ENCODE data around the gene JPH2.

The JPH2 gene

DNA sequence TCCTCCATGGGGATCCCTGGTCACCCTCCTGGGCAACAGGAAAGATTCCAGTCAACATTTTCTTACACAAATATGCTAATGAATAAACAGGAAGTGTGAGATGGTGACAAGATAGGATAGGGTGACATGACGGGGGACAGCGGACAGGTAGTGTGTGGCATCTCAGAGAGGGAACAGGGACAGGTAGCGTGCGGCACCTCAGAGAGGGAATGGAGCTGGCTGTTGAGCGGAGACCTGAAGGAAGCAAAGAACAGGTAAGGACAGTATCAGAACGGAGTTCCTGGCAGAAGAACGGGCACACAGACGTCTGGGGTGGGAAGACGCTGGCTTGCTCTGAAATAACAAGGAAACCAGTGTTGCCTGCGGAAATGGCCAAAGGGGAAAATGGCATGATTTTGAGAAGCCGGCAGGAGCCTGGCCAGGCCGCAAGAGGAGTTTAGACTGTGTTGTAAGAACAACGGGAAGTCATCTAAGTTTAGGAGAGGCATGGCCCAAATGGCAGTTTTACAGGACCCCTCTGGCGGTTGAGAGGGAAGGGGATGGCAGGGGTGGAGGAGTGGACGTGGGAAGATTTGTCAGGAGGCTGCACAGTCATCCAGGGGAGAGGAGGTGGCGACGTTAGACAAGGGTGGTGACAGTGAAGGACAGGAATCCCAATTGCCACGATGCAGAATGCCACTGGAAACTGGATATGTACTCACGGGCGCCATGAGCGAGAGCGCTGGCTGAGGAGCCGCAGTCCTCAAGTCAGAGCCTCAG lies 111.6 kb downstream of the JPH2 start:
- DNase-seq (ENCODE audit: low read depth) = no peak

DNA sequence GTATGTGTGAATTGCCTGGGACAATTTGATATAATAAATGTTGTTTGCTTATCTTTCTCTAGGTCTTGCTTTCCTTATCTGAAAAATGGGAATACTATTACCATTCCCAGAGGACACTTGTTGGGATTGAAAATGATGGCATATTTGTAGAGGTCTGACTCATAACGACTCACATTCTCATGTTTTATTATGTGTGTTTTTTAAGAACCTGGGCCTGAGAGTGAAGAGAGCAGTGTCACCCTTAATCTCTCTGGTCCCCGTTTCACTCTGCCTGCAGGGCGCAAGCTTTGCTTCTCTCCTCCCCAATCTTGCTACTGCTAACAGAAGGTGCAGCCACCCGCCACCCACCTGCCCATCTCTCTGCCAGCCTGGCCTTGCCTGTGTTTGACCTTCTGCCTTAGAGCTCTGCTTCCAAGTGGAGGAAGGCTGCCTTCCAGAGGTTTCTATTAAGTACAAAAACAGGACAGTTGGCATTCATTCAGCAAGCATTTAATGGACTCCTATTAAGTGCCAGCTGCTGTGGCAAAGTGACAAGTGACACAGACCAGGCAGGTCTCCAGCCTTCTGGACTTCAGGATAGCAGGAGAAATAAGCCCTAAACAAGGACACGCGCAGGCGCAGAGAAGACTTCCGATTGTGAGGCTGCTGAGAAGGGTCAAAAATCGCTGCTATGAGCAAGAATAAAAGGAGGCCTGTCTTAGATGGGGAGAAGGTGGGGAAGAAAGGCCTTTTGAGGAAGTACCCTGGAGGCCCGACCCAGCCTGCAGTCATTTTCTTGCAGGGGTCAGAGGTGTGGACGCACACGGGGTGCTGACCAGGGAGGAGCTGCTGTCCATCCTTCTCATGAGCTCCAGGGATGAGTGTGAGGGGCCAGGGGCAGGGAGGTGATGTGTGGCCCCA lies 112.5 kb downstream of the JPH2 start:
- DNase-seq (ENCODE audit: low read depth) = no peak

DNA sequence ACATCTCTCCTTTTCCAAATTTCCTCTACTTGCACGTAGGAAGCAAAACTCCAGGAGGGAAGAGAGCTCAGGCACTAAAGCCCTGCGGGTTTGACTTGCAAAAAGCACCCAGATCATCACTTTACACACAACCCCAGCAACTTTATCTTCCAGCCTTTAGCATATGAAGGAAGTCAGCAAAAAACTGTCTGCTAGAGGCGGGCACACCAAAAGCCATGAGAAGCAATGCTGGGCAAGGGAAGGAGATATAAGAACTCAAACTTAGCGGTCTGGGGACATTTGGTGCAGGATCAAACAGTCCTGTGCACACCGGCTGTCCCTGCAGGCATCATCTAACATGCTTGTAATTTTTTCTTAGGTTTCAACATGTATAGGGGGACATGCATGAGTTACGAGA lies 113.3 kb downstream of the JPH2 start:
- DNase-seq (ENCODE audit: low read depth) = no peak

DNA sequence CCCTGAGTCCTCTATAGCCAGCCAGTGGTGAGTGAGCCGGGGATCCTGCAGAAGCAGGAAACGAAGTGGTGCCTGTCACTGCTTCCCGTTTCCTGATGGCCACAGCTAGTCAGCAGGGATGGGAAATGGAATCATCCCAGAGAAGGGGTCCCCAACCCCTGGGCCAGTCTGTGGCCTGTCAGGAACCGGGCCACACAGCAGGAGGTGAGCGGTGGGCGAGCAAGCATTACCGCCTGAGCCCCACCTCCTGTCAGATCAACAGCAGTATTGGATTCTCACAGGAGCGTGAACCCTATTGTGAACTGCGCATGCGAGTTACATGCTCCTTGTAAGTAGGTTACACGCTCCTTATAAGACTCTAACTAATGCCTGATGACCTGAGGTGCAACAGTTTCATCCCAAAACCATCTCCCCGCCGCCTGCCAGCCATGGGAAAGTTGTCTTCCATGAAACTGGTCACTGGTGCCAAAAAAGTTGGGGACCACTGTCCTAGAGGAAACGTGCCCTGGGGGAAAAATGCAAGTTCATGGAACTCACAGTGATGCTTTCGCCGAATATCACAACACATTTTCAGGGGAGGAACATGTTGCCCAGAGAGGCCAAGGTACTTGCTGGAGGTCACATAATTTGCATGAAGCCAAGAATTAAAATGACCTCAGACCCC lies 113.8 kb downstream of the JPH2 start:
- no peak for DNase-seq (ENCODE audit: low read depth)

DNA sequence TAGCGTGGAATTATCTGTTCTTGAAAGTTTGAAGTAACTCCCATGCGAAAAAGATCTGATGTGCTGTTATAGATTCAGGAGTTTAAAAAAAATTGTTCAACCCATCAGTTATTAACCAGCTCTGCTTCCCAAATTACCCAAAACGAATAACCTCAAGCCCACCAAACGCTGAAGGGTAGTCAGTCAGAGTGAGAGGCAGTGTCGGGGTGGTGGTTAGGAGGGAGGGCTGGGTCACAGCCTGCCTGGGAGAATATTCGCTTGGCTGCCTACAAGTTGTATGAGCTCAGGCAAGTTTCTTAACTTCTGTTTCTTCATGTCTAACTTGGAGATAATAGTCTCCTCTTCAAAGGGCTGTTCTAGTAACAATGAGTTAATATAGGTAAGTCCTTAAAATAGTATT lies 114.6 kb downstream of the JPH2 start:
- no peak for DNase-seq (ENCODE audit: low read depth)

DNA sequence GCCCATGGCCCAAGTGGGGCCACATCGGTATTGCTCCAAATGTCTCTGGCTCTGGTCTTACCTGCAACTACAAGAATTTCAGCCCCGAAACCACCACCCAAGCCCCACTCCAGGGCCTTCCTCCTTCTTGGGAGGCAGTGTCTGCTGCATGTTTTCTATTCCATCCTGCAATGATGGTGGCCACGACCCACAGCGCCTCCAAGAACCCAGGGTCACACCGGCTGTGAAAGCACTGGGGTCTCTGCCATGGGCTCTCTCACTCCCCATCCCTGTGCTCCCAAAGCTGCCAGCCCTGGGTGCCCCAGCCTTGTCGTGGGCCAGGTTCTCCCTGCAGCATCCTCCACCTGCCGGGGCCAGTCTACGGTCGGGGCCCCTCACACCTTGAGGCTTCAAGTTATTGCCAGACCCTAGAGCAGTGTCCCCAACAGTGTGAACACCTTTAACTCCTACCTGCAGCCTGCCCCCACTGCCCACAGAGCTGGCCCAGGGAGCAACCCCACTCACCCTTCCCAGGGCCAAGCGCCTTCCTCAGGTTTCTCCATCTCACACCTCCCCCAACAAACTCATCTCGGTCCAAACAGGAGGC lies 115.4 kb downstream of the JPH2 start:
- no peak for DNase-seq (ENCODE audit: low read depth)

DNA sequence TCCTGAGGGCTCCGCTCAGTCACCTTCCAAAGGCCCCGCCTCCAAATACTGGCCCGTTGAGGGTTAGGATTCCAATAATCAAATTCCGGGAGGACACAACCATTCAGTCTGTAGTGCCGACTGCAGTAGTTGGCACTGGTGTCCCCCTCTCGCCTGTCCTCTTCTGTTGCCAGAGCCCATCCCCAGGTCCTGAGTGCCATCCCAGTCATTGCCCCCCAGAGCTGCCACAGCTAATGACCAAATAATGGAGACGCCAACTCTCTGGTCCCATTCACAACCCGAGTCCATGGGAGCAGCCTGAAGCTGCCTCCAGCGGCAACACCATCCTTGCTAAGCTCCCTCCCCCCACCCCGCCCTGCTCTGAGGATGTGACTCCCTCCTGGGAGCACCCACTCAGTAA lies 115.9 kb downstream of the JPH2 start:
- no peak for DNase-seq (ENCODE audit: low read depth)

DNA sequence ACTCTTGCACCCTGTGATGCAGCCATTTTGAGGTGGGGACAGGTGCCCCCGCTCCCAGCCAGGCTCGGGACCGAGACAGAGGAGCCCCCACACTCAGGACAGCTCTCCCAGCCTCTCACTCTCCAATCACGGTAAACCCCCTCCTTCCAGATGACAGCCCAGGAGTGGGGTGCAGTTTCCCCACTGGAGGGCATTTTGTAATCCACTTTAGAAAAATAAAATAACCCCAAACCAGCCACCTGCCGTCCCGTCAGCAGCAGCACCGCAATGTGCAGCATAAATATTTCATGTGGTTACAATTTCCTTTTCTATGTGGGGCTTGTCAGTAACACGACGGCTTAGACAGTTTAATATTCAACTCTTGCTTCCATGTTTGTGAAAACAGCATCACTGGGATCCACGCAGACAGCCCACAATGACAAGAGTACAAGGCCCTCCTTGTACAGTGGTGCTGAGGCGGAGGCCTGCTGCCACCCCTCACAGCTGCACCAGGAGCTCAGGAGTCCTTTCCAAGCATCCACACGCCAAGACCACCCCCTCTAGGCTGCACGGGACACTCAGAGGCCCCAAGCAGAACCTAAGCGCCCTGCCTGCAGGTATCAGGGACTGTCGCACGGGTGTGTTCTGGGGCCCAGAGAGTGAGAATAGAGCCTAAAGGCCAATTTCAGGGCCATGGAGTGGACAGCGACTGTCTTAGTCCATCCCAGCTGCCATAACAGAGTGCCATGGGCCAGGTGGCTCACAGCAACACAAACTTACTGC lies 116.7 kb downstream of the JPH2 start:
- no peak for DNase-seq (ENCODE audit: low read depth)

DNA sequence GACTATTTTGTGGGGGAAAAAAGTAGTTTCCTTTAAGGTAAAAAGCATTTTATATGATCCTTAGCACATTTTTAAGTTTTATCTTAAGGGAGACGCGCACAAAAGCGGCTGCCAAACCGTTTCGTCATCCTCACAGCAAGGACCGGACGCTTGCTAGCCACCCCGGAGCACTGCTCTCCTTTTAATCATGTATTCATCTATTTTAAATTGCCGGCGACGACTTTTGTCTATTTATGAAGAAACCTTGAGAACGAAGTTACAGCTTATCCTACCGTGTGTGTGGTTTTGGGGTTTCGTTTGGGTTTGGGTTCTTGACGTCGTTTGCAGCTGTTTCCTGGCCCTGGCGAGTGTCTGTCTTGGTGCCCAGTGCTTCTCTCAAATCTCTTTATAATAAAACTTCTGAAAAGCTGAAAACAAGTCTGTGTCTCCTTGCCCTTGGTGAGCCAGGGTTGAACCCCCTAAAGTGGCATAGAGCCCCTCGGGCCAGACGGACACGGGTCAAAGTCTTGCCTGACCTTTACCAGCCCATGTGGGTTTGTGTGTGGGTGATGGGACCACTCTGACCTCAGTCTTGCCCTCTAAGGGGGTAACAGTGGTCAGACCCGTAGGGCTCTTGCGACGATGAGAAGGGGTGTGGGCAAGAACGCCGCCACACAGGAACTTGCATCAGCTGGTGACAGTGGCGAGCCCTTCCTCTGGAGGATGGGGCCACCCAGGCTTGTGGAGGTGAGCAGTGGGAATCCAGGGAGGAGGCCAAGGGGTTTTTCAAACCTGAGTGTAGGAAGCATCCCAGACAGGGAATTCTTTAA lies 117.6 kb downstream of the JPH2 start:
- DNase-seq (ENCODE audit: low read depth) = peak; percentile 26

DNA sequence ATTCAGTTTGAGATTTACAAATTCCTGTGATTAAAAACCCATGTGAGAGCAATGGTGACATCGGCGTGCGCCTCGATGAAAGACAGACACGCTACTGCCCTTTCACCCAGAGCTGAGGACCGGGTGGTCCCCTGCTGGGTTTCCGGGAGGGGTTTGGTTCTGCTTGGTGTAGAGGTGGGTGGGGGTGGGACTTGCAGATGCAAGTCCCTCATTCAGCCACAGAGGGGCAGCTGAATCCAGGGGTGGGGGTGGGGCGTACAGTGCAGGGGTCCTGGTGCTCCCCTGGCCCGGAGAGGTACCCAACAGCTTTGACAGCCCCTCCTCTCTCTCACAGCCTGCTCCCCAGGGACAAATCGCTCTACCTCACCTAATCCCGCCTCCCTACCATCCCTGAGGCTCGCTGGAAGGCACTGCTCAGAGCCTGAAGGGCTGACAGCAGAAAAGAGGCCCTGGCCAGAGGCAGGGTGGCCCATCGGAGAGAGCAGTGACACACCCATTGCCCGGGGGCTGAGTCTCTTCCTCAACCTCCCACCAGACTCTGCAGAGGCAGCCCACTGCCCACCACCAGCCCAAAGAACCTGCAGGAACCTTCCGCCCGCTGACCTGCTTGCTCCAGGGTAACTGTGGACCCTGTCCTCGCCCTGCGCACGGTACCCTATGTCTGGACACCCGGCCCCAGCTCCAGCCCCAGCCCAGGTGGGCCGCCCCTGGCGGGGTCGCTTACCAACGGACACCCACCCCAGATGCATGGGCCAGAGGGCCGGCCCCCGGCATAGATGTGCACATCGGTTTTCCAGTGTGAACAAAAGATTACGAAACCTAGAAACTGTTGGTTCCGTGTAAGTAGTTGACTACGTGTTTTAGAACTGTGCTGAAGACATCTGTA lies 118.4 kb downstream of the JPH2 start:
- no peak for DNase-seq (ENCODE audit: low read depth)

DNA sequence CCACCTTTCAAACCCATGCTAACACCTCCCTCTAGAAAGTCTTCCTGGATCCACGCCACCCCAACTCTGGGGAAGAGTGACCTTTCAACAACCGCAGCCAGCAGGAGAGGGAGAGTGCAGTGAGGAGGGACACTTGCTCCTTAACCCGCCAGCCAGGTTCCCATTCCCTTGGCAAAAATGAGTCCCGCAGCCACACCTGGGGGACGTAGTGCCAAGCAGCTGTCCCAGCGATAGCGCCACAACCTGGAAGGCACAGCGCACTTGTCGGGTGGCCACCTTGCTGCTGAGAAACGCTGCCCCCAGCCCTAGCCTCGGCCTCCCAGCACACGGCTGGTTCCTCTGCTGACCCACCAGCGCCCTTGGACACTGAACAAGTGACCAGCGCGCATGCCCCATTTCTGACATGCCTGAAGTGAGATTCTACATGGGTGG lies 119.3 kb downstream of the JPH2 start:
- DNase-seq (ENCODE audit: low read depth) = no peak

DNA sequence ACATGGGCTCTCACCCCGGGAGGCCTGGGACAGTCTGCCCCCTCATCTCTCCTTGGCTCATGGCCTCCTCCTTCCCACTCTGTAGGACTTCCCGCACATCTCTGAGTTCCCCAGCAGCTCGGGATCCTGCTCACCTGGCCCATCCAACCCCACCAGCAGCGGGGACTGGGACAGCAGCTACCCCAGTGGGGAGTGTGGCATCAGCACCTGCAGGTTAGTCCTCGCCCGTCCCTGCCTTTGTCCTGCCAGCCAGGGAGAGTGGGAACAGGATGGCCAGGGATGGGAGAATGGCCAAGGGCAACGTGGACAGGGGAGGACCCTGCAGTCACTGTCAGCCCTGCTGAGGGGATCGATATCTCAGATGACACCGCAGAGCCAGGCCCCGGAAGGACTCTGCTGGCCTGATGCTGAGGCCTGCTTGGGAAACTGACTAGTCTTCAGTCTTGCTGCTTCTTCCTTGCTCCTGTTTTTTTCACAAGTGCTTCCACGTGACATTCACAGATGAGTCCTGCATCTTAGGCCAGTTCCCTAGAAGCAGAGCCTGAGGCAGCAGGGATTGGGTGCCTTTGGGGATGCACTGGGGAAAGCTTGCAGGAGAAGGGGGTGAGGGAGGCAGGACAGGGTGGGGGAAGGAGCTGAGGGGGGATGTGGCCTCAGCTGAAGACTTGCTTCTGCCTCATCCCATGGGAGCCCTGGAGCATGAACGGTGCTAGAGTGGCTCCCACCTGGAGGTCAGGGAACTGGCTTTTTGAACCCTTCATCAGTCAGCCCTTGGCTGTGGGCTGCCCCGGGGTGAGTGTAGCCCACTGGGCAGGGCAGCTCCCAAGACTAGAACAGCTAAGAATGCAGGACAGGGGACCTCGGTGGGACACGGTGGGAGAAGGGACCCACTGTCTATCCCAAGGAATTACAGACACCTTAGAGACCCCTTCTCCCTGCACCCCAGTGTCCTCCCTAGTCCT lies 120.1 kb downstream of the JPH2 start:
- no peak for DNase-seq (ENCODE audit: low read depth)

DNA sequence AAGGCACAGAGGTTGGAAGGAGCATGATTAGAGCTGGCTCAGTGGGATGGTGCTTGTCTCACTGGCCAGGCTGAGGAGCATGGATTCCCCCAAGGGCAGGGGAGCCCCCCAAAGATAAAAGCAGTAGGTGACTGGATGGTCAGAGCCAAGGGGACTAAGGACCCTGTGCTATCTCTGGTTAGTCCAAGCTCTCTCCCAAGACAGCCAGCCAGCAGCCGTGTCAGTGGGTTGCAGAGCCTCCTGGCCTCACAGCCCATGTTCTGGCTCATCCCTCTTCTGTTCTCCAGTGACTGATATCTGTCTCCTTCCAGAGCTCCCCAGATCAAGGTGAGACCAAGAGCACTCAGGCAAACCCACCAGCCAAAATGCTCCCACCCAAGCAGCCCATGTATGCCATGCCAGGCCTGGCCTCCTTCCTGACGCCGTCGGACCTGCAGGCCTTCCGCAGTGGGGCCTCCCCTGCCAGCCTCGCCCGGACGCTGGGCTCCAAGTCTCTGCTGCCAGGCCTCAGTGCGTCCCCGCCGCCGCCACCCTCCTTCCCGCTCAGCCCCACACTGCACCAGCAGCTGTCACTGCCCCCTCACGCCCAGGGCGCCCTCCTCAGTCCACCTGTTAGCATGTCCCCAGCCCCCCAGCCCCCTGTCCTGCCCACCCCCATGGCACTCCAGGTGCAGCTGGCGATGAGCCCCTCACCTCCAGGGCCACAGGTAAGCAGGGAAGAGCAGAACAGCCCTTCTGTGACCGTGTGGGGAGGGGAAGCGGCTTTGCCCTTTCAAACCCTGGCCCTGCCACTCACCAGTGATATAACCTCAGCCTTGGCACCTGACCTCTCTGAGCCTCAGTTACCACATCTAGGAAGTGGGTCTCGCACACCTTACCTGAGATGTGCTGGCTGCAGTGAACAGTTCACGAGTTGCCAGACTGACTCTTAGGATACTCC lies 121.3 kb downstream of the JPH2 start:
- DNase-seq (ENCODE audit: low read depth) = no peak

DNA sequence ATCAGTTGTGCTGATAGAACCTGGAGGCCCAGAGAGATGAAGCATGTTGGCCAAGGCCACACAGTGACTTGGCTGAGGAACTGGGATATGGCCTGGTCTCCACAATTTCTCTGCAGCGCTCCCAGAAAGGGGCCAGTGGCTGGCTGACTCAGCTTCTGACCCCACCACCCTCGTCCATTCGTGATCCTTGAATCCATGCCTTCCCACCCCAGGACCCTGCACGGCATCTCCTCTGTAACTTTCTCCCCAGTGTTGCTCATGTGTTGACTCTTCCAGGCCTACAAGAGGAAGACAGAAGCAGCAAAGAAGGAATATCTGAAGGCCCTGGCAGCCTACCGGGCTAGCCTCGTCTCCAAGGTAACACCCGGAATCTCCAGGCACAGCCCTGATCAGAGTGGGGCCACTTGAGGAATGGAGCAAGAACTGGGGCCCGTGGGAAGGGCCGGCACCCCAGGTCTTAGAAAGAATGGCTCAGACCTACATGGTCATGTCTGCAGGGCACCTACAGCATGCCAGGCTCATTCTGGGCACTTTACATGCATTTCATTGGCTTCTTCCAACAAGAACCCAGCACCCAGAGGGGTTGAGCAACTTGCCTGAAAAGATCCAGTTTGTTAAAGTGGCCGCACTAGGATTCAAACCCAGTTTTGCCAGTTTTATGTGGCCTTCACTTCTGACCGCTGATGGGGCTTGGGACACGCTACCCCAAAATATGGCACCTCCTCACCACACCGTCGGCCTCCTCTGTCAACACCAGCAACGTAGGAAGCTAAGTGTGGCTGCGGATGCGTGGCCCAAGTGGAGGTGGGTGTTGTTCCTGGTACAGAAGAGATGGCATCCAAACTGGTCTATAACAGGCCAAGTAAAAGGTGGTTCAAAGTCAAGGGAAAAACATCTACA lies 122.2 kb downstream of the JPH2 start:
- DNase-seq (ENCODE audit: low read depth) = no peak
